HCEC 1CT (cell line): ENCODE results near the gene TEX261.

Source experiments
- DNase-seq: peaks from one replicate; pipeline ENCODE4 v3.0.0-alpha.2; 2017

Gene TEX261

DNA sequence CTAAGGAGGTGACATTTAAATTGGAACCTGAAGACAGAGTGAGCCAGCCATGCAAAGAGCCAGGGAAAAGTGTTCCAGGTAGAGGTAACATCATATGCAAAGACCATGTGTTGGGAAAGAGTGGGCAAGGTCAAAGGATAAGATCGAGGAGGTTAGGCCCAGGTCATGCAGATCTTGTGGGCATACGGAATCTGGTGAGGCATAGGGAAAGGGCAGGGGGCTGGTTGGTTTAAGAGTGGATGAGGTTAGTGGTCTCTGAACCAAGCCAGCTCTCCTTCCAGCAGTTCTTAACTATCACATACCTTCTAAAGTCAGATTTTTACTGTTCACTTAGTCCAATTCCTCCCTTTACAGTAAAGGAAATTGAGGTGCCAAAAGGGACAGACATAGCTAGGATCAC is 13.3 kb downstream of the TEX261 start:
- no peak for DNase-seq

DNA sequence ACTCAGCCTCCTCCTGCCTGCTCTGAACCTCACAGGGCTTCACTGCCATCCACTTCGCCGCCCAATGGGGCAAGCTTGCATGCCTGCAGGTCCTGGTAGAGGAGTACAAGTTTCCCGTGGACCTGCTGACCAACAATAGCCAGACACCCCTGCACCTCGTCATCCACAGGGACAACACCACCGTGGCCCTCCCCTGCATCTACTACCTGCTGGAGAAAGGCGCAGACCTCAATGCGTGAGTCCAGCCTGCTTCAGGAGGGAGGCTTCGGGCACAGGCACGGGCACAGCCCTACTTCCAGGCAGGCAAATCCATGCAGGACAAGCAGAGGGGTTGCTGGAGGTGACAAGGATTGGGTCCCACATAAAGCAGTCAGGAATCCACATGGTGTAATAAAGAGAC is 15.0 kb downstream of the TEX261 start:
- DNase-seq, result no peak

DNA sequence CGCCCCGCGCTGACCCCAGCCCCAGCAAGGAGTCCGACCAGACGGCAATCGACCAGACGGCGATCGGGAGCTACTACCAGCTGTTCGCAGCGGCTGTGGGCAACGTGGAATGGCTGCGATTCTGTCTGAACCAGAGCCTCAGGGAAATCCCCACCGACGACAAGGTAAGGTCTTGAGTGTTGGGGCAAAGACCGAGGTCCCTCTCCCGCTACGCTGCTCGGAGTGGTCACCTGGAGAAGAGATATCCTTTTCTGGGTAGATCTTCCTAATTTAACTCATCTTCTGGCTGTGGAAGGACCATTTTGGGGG is 15.5 kb downstream of the TEX261 start:
- DNase-seq, result no peak

DNA sequence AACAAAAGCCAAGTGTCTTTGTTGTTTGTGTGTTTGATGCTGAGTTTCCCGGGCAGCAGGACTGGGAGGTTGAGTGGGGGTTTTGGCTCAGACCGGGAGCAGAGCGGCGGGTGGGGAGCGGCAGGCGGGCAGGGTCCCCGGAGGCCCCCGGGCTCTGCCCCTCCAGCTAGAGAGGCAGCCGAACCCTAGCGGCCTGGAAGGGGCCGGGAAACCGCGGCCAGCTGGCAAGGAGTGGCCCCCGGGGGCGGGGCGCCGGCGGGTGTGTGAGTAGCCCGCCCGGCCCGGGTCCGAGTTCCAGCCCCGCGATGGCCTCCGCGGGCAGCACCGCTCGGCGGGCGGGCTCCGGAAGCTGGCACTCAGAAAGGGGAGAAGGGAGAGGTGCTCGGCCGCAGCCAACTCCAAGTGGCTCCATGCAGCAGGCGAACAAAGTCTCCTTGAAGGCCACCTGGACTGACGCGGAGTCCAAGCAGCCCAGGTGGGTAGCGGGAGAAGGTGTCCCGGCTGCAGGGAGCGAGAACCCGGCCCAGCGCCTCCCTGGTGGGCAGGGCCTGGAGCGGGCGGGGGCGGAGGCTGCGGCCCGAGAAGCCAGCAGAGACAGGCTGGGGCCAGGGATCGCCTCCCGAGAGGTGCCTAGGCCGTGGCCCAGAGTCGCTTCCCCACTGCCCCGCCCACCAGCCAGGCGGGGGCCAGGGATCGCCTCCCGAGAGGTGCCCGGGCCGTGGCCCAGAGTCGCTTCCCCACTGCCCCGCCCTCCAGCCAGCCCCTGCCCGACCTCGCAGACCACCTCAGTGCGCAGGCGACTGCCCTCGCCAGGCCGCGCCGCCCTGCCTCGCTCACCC is 16.1 kb downstream of the TEX261 start, which contains the start of gene ANKRD53:
Gene ANKRD53, plus strand, starts transcription at position 290 of the 839 bp plus-strand sequence. Its CDS starts 16 bp downstream, at position 306.
- DNase-seq, result peak; percentile 6

DNA sequence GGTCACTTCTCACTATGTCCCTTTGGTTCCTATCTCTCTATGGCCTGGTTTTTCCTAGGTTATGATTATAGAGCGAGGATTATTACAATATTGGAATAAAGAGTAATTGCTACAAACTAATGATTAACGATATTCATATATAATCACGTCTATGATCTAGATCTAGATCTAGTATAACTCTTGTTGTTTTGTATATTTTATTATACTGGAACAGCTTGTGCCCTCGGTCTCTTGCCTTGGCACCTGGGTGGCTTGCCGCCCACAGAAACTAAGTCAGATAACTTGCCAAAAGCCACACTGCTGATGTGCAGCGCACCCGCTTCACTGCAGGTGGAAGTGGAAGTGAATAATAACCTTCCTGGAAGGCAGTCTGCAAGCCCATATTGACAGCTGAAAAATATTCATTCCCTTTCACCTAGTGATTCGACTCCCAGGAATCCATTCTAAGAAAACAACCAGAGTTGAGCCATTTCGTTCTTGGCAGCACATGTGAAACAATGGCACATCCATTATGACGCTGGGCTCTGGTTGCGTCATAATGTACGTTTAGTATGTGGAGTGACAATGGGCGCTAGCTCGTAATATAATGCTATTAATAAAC is 17.0 kb downstream of the TEX261 start:
- DNase-seq, result peak; percentile 83

DNA sequence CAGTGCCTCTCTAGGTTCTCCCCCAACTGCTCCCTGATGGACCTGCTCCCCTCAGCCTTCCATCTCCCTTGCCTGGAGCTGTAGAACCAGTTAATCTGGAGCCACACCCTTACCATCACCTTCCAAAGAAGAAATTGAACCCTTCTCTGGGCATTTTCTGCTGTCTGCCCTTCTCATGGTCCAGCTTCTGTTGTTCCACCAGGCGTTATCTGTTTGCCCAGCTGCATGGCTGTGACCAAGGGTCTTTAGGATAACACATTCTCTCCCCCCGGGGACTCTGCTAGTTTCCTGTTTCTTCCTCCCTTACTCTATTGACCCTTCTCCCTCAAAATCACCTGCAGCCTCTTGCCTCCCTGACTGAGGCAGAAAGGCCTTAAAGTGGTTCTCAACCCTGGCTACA is 19.4 kb downstream of the TEX261 start:
- DNase-seq, result no peak

DNA sequence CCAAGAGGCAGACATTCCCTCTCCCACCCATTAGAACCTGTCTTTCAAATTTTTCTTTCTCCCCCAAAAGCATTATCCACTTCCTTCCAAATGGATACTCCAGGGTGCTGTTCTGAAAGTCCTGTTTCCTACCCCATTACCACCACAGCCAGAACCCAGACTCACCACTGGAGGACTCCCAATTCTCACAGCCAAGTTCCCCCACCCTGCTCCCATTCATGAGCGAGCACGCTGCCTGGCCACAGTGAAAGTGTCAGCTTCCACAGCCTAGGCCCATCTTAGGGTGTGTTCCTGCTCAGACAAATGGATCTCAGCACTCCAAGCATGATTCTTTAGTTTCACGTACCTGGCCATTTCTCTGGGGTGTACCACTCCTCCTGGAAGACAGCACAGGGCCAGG is 20.1 kb downstream of the TEX261 start:
- DNase-seq, result no peak

DNA sequence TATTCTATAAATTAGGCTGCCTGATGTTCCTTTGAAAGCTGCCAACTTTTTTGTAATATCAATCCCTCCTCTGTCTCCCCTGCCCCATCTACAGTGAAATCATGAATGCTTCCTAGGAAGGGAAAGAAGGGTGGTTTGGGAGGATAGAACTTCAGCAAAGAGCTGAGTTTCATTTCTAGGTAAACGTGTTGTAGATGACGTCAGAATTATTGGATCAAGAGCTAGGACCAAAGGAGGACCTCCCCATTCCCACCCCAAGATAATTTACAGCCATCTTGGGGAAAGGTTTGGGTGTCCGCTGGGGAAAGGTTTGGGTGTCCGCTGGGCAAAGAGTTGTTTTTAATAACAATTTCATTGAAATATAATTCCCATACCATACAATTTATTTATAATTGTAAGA is 27.5 kb downstream of the TEX261 start:
- no peak for DNase-seq

DNA sequence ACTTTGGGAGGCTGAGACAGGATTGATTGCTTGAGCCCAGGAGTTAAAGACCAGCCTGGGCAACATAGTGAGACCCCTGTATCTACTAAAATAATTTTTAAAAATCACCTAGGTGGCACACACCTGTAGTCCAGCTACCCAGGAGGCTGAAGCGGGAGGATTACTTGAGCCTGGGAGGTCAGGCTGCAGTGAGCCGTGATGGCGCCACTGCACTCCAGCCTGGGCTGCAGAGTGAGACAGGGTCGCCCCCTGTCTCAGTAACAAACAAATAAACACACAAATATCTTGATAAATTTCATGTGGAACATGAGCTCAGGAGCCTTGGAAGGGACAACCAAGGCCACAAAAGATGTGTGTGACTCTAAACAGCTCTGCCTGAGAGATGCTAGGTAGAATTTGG is 28.0 kb downstream of the TEX261 start:
- DNase-seq, result no peak

DNA sequence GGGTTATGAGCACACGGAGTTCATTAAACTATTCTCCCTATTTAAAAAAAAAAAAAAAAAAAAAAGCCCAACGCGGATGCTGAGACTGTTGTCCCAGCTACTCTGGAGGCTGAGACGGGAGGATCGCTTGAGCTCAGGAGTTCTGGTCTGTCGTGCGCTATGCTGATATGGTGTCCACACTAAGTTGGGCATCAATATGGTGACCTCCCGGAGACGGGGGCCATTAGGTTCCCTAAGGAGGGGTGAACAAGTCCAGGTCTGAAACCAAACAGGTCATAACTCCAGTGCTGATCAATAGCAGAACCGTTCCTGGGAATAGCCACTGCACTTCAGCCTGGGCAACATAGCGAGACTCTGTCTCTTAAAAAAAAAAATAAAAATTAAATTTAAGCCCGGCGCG is 29.2 kb downstream of the TEX261 start:
- no peak for DNase-seq

DNA sequence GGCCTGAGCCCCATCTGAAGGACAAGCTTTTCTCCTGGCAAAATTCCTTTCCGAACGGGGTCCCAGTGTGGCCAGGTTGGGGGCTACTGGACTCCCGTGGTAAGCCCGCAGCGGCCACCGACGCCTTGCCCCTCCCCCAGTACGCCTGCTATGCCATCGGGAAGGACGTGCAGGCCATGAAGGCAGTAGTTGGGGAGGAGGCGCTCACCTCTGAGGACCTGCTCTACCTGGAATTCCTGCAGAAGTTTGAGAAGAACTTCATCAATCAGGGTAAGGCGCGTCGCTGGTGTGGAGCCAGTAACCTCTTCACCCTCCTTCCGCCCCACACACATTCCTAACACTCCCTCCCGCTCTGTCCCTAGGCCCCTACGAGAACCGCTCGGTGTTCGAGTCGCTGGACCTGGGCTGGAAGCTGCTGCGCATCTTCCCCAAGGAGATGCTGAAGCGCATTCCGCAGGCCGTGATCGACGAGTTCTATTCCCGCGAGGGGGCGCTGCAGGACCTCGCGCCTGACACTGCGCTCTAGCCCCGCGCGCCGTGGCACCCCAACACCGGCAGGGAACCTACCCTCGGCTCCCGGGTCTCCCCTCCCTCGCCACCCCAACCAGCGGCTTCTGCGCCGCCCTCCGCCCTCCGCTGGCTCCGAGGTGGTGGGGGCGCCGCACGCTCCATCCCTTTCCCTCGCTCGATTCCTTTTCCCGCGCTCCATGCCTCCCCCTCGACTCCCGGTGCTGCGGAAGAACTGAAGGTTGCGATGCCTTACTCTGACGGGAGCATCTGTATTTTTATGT is 29.9 kb downstream of the TEX261 start:
- peak; percentile 65 for DNase-seq

DNA sequence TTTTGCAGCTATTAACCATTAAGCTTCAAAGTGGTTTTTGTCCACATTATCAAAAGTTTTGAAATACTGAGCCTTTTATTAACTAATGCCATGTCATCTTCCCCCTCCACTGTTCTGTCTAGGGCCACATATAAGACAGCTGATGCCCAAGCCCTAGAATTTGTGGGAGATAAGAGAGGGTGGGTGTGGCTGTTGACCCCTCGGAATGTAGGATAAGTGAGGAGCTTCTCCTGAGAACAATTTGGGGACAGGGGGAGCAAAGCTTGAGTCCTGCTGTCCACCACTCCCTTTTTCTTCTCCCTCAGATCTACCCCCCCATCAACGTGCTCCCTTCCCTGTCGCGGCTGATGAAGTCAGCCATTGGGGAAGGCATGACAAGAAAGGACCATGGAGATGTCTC is 30.5 kb downstream of the TEX261 start:
- DNase-seq, result no peak

DNA sequence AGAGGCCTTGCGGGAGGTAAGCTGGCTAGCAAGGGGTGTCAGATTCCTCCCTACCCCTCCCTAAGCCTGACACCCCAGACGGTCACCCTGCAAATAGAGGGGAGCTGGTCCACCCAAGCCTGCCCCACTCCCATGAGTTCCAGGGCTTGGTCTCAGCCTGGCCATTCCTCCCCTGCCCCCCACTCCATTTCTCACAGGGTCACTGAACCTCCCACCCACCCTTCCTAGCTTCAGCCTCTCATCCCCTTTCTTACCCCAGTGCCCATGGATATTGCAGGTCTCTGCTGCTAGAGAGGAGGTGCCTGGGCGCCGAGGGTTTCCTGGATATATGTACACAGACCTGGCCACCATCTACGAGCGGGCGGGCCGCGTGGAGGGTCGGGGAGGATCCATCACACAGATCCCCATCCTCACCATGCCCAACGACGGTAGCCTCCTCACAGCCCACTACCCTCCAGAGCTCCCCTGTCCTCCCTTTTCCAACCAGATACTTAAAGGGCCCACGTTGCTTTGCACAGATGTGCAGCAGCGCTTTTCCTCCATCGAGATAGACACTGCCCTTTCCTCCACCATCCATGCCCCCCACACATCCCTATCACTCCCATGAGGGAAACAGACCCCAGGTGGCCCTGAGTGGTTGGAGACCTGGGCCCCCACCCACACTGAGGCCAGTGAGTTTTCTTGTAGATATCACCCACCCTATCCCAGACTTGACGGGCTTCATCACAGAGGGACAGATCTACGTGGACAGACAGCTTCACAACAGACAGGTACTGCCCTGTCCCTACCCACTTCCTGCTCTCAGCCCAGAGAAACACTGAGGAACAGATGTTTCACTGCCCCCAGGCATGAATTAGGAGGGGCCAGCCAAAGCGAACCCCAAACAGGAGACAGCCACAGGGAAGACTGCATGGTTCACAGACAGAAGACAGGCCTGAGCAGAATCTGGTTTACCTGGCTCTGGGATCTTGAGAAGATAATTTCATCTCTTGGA is 31.5 kb downstream of the TEX261 start:
- DNase-seq, result no peak

DNA sequence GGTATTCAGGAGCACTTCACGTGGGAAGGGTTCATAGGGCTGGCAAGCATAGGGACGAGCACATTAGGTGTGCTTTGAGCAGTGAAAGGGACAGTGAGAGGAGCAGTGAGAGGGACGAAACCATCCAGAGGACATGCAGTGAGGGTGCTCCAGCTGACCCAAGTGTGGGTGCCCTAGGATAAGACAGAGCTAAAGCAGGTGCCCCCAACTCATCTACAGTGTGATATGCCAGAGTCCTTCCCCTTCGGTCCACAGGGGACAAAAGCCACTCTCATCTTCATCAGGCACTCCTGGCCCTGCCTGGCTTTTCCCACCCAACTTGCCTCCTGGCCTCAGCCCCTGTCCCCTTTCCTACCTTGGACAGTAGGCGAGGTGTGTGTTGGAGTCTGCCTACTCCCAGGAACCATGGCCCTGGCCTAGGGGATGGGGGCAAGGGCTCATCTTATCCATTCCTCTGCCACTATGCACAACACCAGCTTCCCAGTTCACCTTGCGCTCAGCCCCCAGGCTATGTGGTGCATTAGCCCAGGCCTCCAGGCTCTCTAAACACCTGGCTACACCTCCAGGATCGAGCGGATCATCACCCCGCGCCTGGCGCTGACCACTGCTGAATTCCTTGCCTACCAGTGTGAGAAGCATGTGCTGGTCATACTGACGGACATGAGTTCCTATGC is 32.3 kb downstream of the TEX261 start:
- DNase-seq, result no peak

DNA sequence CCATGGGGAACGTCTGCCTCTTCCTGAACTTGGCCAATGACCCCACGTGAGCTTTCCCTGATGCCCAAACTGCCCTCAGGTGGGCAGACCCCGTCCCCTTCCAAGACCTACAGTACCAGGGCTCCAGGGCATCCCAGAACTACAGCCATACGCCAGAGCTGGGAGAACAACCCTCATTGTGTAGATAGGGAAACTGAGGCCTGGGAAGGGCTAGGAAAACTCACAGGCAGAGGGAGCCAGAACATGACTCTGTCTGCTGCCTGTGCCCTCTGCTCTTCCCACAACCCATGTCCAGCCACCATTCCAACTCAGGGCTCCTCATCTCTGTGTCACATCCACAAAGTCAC is 33.1 kb downstream of the TEX261 start:
- no peak for DNase-seq

DNA sequence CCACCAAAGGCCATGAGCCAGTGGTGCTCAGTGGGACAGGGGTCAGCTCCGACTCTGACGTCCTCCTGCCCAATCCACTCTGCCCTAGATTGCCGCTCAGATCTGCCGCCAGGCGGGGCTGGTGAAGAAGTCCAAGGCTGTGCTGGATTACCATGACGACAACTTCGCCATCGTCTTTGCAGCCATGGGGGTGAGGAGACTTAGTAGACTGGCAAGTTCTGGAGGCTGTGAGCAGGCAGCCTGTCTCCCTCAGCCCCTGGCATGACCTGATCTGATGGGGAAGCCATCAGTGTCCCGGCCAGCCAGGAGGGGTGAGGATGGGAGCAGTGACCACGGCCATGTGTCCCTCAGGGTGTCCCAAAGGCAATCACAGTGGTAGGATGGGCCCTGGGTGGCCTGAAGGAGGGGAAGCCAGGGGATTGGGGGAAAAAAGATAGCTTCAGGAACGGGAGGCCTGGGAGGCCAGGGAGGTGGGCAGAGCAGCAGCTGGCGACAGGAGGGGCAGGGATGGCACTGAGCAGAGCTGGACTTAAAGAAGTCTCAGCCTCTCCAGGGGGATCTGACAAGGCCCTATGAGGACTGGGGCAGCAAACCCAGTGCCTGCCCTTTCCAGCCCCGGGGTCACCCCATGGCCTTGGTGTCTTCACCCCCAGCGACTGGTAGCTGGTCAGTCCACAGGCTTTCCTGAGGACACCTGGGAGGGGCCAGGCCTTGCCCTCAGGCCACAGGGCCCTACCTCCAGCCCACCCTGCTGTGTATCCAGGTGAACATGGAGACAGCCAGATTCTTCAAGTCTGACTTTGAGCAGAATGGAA is 33.6 kb downstream of the TEX261 start:
- DNase-seq, result no peak

DNA sequence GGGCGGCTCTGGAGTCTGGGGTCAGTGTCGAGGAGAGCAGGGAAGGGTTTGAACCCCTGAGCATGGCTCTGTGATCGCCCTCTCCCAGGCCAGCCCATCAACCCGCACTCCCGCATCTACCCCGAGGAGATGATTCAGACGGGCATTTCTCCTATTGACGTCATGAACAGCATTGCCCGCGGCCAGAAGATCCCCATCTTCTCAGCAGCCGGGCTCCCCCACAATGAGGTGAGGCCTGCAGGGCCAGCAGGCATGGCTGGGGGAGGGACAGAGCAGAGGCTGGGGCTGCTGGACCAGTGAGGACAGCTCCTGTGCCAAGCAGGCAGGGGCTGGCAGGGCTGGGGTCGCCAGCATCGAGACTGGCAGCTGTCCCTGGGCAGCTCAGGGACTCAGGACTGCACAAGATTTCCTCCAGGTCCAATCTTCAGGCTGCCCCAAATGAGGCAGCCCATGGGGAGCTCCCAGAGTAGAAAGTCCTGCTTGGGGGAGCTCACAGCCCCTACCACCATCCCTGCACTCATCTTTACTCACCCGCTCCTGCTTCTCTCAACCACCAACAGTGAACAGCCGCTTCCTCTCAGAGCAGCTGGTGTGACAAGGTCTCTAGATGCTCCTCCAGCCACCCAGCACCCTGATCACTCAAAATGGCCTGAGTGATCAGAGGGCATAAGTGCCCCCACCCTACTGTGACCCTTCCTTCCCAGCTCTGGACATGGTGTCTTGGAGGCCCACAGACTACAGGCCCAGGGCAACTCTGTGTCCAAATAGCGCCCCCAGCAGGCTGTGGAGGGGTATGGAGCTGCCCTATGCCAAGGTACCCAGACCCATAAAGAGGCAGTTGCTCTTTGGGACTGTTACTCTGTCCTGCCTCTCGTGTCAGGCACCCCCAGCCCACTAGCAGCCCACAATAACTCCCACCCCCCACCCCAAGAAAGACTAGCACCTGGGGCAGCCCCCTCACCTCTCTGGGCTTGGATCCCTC is 34.5 kb downstream of the TEX261 start:
- no peak for DNase-seq

DNA sequence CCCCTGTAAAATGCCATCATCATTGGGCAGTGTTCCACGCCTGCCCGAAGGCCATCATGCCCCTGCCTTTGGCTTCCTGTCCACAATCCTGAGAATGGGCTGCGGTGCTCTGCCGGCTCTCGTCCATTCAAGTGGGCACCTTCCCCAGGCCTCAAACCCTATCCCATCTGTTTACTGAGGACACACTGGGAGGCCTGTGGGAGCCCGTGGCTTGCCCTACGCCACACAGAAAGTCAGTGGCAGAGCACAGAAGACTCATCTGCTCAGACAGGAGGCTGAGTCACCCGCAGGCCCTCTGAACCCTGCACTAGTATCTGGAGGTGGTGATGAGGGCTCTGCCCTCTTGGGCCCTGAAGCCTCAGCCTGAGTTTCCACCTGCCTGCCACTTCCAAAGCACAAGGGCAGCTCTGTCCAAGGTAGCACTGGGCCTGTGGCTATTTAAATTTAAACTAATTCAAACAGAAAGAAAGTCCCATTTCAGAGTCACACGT is 35.4 kb downstream of the TEX261 start:
- no peak for DNase-seq

DNA sequence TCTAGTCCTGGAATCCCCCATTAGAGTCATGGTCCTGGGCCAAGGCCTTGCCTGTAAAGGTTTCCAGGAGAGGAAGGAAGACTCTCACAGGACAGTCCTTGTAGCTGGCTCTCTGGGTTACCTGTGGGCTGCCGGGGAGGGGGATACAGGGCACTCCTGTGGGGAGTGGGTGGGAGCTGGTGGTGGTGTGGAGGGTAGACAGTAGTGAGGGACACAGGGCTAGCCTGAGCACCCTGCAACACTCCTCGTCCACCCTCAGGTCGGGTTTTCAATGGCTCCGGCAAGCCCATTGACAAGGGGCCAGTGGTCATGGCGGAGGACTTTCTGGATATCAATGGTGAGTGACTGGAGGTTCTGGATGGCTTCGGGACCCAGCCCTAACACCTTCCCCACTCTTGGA is 35.9 kb downstream of the TEX261 start:
- no peak for DNase-seq

DNA sequence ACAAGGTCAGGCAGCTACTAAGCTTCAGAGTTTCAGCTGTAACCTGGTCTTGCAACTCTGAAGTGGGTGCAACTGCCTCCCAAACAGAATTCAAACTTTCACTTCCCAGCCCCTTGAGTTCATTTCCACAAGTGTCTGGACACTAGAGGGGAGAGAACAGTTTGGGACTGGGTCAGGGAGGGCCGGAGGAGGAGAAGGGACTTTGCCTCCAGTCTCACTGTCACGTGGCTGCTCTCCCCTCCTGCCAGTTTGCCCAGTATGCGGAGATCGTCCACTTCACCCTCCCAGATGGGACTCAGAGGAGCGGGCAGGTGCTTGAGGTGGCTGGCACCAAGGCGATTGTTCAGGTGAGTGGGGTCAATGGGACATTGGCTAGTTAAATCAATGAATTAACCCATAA is 36.9 kb downstream of the TEX261 start:
- no peak for DNase-seq
